Stimulated activated CD4-positive, alpha-beta T cell treated with anti-CD3 and anti-CD28 coated beads, TNF-alpha, amount 100 ng/mL, for 4 hours (primary cell): ENCODE measurements around the gene KCNK3.
"Not testable (repeated sequence)": the region's sequence is repeated elsewhere in the genome, so short reads cannot be mapped to it uniquely, and the experiment has no call there.

Source experiments
- DNase-seq, 3 experiments: peaks; one replicate each; pipeline ENCODE4 v3.0.0-alpha.2; 2020; ENCODE audit warnings: low read depth in 3 of 3

KCNK3 gene

DNA sequence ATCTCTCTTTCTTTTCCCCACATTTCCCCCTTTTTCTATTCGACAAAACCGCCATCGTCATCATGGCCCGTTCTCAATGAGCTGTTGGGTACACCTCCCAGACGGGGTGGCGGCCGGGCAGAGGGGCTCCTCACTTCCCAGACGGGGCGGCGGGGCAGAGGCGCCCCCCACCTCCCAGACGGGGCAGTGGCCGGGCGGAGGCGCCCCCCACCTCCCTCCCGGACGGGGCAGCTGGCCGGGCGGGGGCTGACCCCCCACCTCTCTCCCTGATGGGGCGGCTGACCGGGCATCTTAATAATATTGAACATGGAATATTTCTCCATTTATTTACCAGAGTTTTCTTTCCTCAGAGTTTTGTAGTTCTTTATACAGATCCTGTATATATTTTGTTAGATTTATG lies 27.2 kb upstream of the KCNK3 start:
- not testable (repeated sequence) for DNase-seq

DNA sequence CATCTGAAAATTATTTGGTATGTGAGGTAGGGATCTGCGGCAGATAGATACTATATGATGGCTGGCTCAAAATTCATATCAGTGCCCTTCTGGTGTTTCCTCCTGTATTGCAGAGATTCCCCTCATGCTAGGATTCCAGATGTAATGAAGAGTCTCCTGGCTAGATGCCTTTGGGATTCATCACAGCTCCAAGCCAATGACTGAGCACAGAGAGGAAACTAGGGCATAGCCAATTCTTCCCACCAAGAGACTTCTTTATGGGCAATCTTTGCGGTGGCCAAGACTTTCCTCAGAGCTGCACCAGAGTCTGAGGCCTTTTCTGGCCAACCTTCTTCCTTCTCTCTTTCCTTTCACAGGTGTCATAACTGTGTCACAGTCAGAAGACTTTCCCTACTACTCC lies 25.9 kb upstream of the KCNK3 start:
- DNase-seq = no peak

GRCh38 chr2:26668041-26668440 lies 24.5 kb upstream of the KCNK3 start:
- no peak for DNase-seq

DNA sequence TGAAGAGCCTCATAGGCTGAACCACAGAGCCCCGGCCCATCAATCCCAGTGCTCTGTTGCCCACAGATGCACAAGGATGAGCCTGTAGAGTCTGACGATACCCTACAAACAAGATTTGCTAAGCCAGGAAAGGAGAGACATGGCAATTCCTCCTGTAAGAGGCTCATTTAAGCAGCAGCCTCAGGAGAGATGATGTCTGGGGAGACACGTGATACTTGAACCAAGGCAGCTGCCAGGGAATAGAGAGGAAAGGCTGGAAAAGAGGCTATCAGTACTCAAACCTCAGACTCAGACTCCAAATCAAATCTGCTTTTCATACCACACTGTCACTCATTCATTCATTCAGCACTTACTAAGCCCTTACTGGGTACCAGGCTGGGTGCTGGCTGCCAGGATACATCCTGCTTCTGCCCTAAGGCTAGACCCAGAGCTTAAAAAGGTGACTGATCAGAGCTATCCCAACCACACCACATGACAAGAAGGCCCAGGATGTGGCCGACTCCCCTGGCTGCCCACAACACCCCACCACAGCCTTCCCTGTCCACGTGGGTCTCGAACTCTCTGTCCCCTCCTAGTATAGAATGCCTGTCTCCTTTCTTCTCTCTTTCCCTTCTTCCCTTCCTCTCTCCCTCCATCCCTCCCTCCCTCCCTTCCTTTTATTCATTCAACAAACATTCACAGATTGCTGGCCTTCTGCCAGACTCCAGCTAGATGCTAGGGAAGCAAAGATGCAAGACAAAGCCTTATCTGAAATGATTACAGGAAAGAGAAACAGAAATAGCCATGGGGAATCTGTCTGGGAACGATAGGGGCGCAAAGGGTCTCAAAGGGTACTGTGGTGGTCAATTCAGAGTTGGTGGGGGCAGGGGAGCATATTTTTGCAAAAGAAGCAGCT lies 23.4 kb upstream of the KCNK3 start:
- DNase-seq = no peak

GRCh38 chr2:26670171-26670570 lies 22.4 kb upstream of the KCNK3 start:
- DNase-seq = no peak

GRCh38 chr2:26670931-26671460 lies 21.5 kb upstream of the KCNK3 start:
- no peak for DNase-seq

- no peak for DNase-seq
These were observed 20.8 kb upstream of the KCNK3 start for GRCh38 chr2:26671691-26672090.

- DNase-seq = no peak
These were observed 20.3 kb upstream of the KCNK3 start for GRCh38 chr2:26672112-26672817.

GRCh38 chr2:26672818-26673393 lies 19.6 kb upstream of the KCNK3 start:
- DNase-seq = no peak

GRCh38 chr2:26674002-26674751 lies 18.3 kb upstream of the KCNK3 start:
- no peak for DNase-seq

- no peak for DNase-seq
These were observed 17.8 kb upstream of the KCNK3 start for GRCh38 chr2:26674771-26675170.

DNA sequence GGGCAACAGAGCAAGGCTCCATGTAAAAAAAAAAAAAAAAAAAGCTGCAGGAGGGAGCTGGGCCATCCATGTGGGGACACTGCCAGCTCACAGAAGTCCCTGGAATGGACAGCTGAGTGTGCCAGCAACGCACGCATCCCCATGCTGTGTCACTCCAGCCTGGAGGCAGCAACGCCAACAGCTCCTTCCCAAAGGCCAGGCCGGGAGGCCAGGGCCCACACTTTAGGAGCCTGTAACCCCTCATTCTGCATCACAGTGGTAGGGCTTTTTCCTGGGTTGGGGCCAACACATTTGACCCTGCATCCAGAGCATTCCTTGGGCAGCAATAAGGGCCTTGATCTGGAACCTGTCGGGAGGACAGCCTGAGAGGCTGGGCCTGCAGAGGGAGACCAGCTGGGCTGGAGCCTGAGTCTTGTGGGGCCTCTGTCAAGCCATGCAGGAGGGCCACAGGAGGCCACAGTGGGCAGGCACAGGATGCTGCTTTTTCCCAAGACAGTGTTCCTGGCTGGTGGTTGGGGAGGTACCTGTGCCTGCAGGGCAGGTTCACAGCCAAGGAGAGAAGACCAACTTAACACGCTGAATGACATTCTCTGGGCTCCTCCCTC lies 16.8 kb upstream of the KCNK3 start:
- DNase-seq = no peak

- DNase-seq = no peak
These were observed 14.5 kb upstream of the KCNK3 start for GRCh38 chr2:26678035-26678434.

DNA sequence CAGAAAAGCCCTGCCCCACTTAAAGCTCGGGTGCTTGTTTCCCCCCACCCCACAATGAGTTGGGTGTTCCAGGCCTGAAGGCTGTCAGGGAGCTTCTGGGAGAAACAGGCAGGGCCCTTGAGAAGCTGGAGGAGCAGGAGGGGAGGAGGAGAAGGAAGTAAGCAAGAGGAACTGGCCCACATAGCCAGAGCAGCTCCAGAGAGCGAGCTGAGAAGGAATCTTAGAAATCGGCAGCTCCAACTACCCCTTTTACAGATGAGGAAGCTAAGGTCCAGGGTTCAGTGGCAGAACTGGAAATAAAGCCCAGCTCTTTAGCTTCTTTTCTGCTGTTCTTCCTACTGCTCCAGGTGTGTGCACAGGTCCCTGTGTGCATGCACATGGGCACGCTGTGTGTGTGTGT lies 12.7 kb upstream of the KCNK3 start:
- DNase-seq = no peak

- no peak for DNase-seq
These were observed 10.9 kb upstream of the KCNK3 start for GRCh38 chr2:26681656-26682055.

GRCh38 chr2:26682155-26682554 lies 10.4 kb upstream of the KCNK3 start:
- no peak for DNase-seq

GRCh38 chr2:26683583-26683982 lies 8.9 kb upstream of the KCNK3 start:
- DNase-seq = no peak

GRCh38 chr2:26685341-26685740 lies 7.2 kb upstream of the KCNK3 start:
- no peak for DNase-seq

- DNase-seq = no peak
These were observed 6.3 kb upstream of the KCNK3 start for GRCh38 chr2:26685989-26686839.

DNA sequence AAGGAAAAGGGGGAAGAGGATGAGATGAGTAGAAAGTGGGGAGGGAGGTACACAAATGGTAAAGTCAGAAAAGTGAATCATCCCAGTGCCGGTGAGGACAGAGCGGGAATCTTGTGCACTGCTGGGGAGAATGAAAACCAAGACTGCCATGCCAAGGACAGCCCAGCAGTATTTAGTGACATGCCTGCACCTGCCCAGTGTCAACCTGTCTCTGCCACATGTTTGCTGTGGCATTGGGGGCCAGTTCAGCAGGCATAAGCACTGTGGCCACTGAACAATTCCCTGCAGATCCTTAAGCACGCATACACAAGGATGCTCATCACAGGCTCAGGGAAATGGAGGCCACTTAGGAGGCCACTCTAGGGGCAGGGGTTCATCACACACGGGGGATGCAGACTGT lies 5.2 kb upstream of the KCNK3 start:
- no peak for DNase-seq
